Osteoblast (primary cell): Measurements from ENCODE around the gene TTC28. TPM values are rescaled to one million over a fixed set of nuclear protein-coding genes. Genes with fewer than 3 reads are reported as not detected.

Experiments
- small RNA-seq: library from RNA; depleted of rRNA; stranded (forward); fragments of <200 nt; gene quantifications from one replicate; pipeline ENCODE3, GENCODE V24; 2012
- total RNA-seq: library from RNA; depleted of rRNA; stranded (reverse); fragments of >200 nt; gene quantifications from 2 replicates; pipeline ENCODE4 v1.2.3, GENCODE V29; 2012

TTC28 gene
- total RNA-seq, 1 donor, result 48.1 TPM

Small RNAs within 50 kb of the gene (small RNA-seq; reads per million reads assigned to genes)
- gene MIR5739, result not detected
- not detected for gene RF00019
- 0.37 reads per million for gene RF00150
- not detected for gene RF02200
- not detected for gene RN7SL162P

Other genes with a start within 250 kb of the TTC28 start
- 10.0 and 13.4 TPM in 2 replicates for gene CHEK2, start 62.0 kb upstream of the TTC28 start, total RNA-seq
- 13.0 and 16.8 TPM in 2 replicates for gene HSCB, start 62.2 kb upstream of the TTC28 start, total RNA-seq
- gene CCDC117, start 92.9 kb upstream of the TTC28 start, total RNA-seq, result 25.9 and 28.6 TPM in 2 replicates
- gene XBP1, start 120.7 kb upstream of the TTC28 start, total RNA-seq, result 199 and 219 TPM in 2 replicates
- 4.7 and 6.9 TPM in 2 replicates for gene ZNRF3, start 203.7 kb upstream of the TTC28 start, total RNA-seq